BLaER1 (cell line): ENCODE results near the gene LURAP1L.

Experiments
- H3K27ac ChIP-seq: shearing (Covaris generic); formaldehyde crosslinking; 2 replicates; pipeline ENCODE4 v1.8.1; 2022
- H3K27me3 ChIP-seq: shearing (Covaris generic); formaldehyde crosslinking; 2 replicates; pipeline ENCODE4 v1.8.1; 2022
- H3K36me3 ChIP-seq: shearing (Covaris generic); formaldehyde crosslinking; 2 replicates; pipeline ENCODE4 v1.8.1; 2022
- H3K4me1 ChIP-seq: shearing (Covaris generic); formaldehyde crosslinking; 2 replicates; pipeline ENCODE4 v1.8.1; 2022
- H3K4me2 ChIP-seq: shearing (Covaris generic); formaldehyde crosslinking; 2 replicates; pipeline ENCODE4 v1.8.1; 2022
- H3K4me3 ChIP-seq: shearing (Covaris generic); formaldehyde crosslinking; 2 replicates; pipeline ENCODE4 v1.8.1; 2022
- H3K9ac ChIP-seq: shearing (Covaris generic); formaldehyde crosslinking; 2 replicates; pipeline ENCODE4 v1.8.1; 2022
- H3K9me3 ChIP-seq: shearing (Covaris generic); formaldehyde crosslinking; 2 replicates; pipeline ENCODE4 v1.8.1; 2022
- H4K20me1 ChIP-seq: shearing (Covaris generic); formaldehyde crosslinking; 2 replicates; pipeline ENCODE4 v1.8.1; 2022
- Cebpa-rat ChIP-seq: shearing (Covaris generic); IDR thresholded peaks from 2 replicates; pipeline ENCODE4 v1.8.1; 2022

Gene LURAP1L

GRCh38 chr9:12748954-12749353, 25.9 kb upstream of the LURAP1L start:
- no peaks in the 10 kb centered on the region for H3K27me3 ChIP-seq
- no peaks in the 10 kb centered on the region for H4K20me1 ChIP-seq
- H3K27ac ChIP-seq: no peak overlapping the region
- H3K36me3 ChIP-seq: no peaks in the 10 kb centered on the region
- H3K4me2 ChIP-seq: no peak overlapping the region
- no peak overlapping the region for H3K9ac ChIP-seq
- no peak overlapping the region for H3K4me3 ChIP-seq
- H3K9me3 ChIP-seq: no peaks in the 10 kb centered on the region
- TF ChIP-seq Cebpa-rat: no peak
- no peaks in the 10 kb centered on the region for H3K4me1 ChIP-seq

- Histone ChIP-seq H3K27me3 (no peaks in the 10 kb centered on the region), H3K36me3 (no peaks in the 10 kb centered on the region), H3K9me3 (no peaks in the 10 kb centered on the region), H3K27ac (no peak overlapping the region), H3K9ac (no peak overlapping the region), H4K20me1 (no peaks in the 10 kb centered on the region), H3K4me2 (no peak overlapping the region), H3K4me3 (no peak overlapping the region), H3K4me1 (no peaks in the 10 kb centered on the region)
- TF ChIP-seq Cebpa-rat: no peak
These were observed 20.9 kb upstream of the LURAP1L start for GRCh38 chr9:12753931-12754330.

GRCh38 chr9:12759761-12760160, 15.1 kb upstream of the LURAP1L start:
- Histone ChIP-seq H3K9me3 (no peaks in the 10 kb centered on the region), H3K4me3 (no peak overlapping the region), H4K20me1 (no peaks in the 10 kb centered on the region), H3K4me1 (no peaks in the 10 kb centered on the region), H3K4me2 (no peak overlapping the region), H3K27me3 (no peaks in the 10 kb centered on the region), H3K36me3 (no peaks in the 10 kb centered on the region), H3K9ac (no peak overlapping the region), H3K27ac (no peak overlapping the region)
- no peak for TF ChIP-seq Cebpa-rat

GRCh38 chr9:12760758-12761157, 14.1 kb upstream of the LURAP1L start:
- no peak for TF ChIP-seq Cebpa-rat
- Histone ChIP-seq H3K36me3 (no peaks in the 10 kb centered on the region), H3K4me1 (no peaks in the 10 kb centered on the region), H3K4me2 (no peak overlapping the region), H3K27ac (no peak overlapping the region), H3K4me3 (no peak overlapping the region), H3K9ac (no peak overlapping the region), H3K27me3 (no peaks in the 10 kb centered on the region), H3K9me3 (no peaks in the 10 kb centered on the region), H4K20me1 (no peaks in the 10 kb centered on the region)

- no peak overlapping the region for H3K4me2 ChIP-seq
- H3K27ac ChIP-seq: no peak overlapping the region
- H3K9ac ChIP-seq: no peak overlapping the region
- no peaks in the 10 kb centered on the region for H3K27me3 ChIP-seq
- no peak for TF ChIP-seq Cebpa-rat
- H3K36me3 ChIP-seq: no peaks in the 10 kb centered on the region
- no peak overlapping the region for H3K4me3 ChIP-seq
- H3K4me1 ChIP-seq: no peaks in the 10 kb centered on the region
- H4K20me1 ChIP-seq: no peaks in the 10 kb centered on the region
- H3K9me3 ChIP-seq: no peaks in the 10 kb centered on the region
These were observed 10.7 kb upstream of the LURAP1L start for GRCh38 chr9:12764150-12764549.

- Histone ChIP-seq H3K9me3 (no peaks in the 10 kb centered on the region), H3K9ac (no peak overlapping the region), H3K4me2 (no peak overlapping the region), H3K27me3 (no peaks in the 10 kb centered on the region), H3K4me1 (no peaks in the 10 kb centered on the region), H3K27ac (no peak overlapping the region), H3K36me3 (no peaks in the 10 kb centered on the region), H3K4me3 (no peak overlapping the region), H4K20me1 (no peaks in the 10 kb centered on the region)
- TF ChIP-seq Cebpa-rat: no peak
These were observed 9.6 kb upstream of the LURAP1L start for GRCh38 chr9:12765088-12765798.

- Histone ChIP-seq H4K20me1 (no peaks in the 10 kb centered on the region), H3K27me3 (no peaks in the 10 kb centered on the region), H3K27ac (no peak overlapping the region), H3K4me1 (no peaks in the 10 kb centered on the region), H3K4me3 (no peak overlapping the region), H3K9me3 (no peaks in the 10 kb centered on the region), H3K9ac (no peak overlapping the region), H3K36me3 (no peaks in the 10 kb centered on the region), H3K4me2 (no peak overlapping the region)
- TF ChIP-seq Cebpa-rat: no peak
These were observed 8.5 kb upstream of the LURAP1L start for GRCh38 chr9:12766357-12766756.

- H3K4me3 ChIP-seq: no peak overlapping the region
- H4K20me1 ChIP-seq: no peaks in the 10 kb centered on the region
- H3K27me3 ChIP-seq: no peaks in the 10 kb centered on the region
- H3K4me2 ChIP-seq: no peak overlapping the region
- no peak overlapping the region for H3K27ac ChIP-seq
- no peaks in the 10 kb centered on the region for H3K4me1 ChIP-seq
- H3K36me3 ChIP-seq: no peaks in the 10 kb centered on the region
- H3K9me3 ChIP-seq: peaks cover 5% of the 10 kb centered on the region
- TF ChIP-seq Cebpa-rat: no peak
- H3K9ac ChIP-seq: no peak overlapping the region
These were observed 4.6 kb upstream of the LURAP1L start for GRCh38 chr9:12770261-12770660.

GRCh38 chr9:12771891-12772290, 2.9 kb upstream of the LURAP1L start:
- Histone ChIP-seq H3K9ac (no peak overlapping the region), H3K4me3 (no peak overlapping the region), H3K27ac (no peak overlapping the region), H3K4me1 (no peaks in the 10 kb centered on the region), H3K9me3 (peaks cover 17% of the 10 kb centered on the region), H3K4me2 (no peak overlapping the region), H3K27me3 (no peaks in the 10 kb centered on the region), H3K36me3 (no peaks in the 10 kb centered on the region), H4K20me1 (no peaks in the 10 kb centered on the region)
- TF ChIP-seq Cebpa-rat: no peak

GRCh38 chr9:12773562-12773961, 1.3 kb upstream of the LURAP1L start:
- no peak for TF ChIP-seq Cebpa-rat
- Histone ChIP-seq H3K9ac (no peak overlapping the region), H3K27me3 (no peaks in the 10 kb centered on the region), H3K36me3 (no peaks in the 10 kb centered on the region), H3K27ac (no peak overlapping the region), H3K4me2 (no peak overlapping the region), H3K4me1 (no peaks in the 10 kb centered on the region), H4K20me1 (no peaks in the 10 kb centered on the region), H3K9me3 (peaks cover 17% of the 10 kb centered on the region), H3K4me3 (no peak overlapping the region)
